Neural cell (in vitro differentiated cells): ENCODE results near the gene DEPDC1. TPM values are rescaled to one million over a fixed set of nuclear protein-coding genes. Genes with fewer than 3 reads are reported as not detected.

Source experiments
- H2AFZ ChIP-seq: fragments of 200-600, 300-800 bp; sonication (generic), shearing (Covaris generic); 2 replicates; pipeline ENCODE4 v1.6.0; 2014; ENCODE audit warnings: low read depth, mild to moderate bottlenecking, antibody characterized with exemption, low read length, moderate library complexity
- H3F3A ChIP-seq: fragments of 200-600 bp; shearing (Covaris generic); 2 replicates; pipeline ENCODE4 v1.6.1; 2016; ENCODE audit warnings: mild to moderate bottlenecking, moderate library complexity, mixed read lengths, antibody characterized with exemption, low read length; ENCODE audit not compliant: insufficient read depth, poor library complexity, severe bottlenecking
- H3K27ac ChIP-seq: fragments of 200-600, 300-800 bp; sonication (generic), shearing (Covaris generic); 2 replicates; pipeline ENCODE4 v1.5.1; 2014; ENCODE audit warnings: mild to moderate bottlenecking, low read length, moderate library complexity
- H3K27me3 ChIP-seq: fragments of 300-800, 200-600 bp; sonication (generic), shearing (Covaris generic); 2 replicates; pipeline ENCODE4 v1.6.0; 2014; ENCODE audit warnings: mild to moderate bottlenecking, low read depth, low read length, moderate library complexity; ENCODE audit not compliant: insufficient read depth
- H3K36me3 ChIP-seq: fragments of 300-800, 200-600 bp; sonication (generic), shearing (Covaris generic); 2 replicates; pipeline ENCODE4 v1.5.1; 2014; ENCODE audit warnings: mild to moderate bottlenecking, antibody characterized with exemption, low read length, moderate library complexity; ENCODE audit not compliant: insufficient read depth
- H3K4me2 ChIP-seq: fragments of 300-800, 200-600 bp; sonication (generic), shearing (Covaris generic); 2 replicates; pipeline ENCODE4 v1.6.0; 2014; ENCODE audit warnings: mild to moderate bottlenecking, low read length
- H3K4me3 ChIP-seq: fragments of 300-800, 200-600 bp; sonication (generic), shearing (Covaris generic); 2 replicates; pipeline ENCODE4 v1.5.1; 2014; ENCODE audit warnings: mild to moderate bottlenecking, low read length, moderate library complexity
- H3K79me2 ChIP-seq: fragments of 200-600 bp; shearing (Covaris generic); replicated peaks from 2 replicates; pipeline ENCODE4 v1.6.0; 2014; ENCODE audit warnings: mild to moderate bottlenecking, low read length, moderate library complexity; ENCODE audit not compliant: insufficient read depth
- H3K9ac ChIP-seq: fragments of 300-800, 200-600 bp; sonication (generic), shearing (Covaris generic); 2 replicates; pipeline ENCODE4 v1.6.1; 2016; ENCODE audit warnings: mild to moderate bottlenecking, low read length, mixed read lengths
- H3K9me2 ChIP-seq: fragments of 200-600 bp; shearing (Covaris generic); 2 replicates; pipeline ENCODE4 v1.6.1; 2016; ENCODE audit warnings: mild to moderate bottlenecking, low read length, mixed read lengths; ENCODE audit not compliant: insufficient read depth
- H3K9me3 ChIP-seq: fragments of 200-600, 300-800 bp; sonication (generic), shearing (Covaris generic); 2 replicates; pipeline ENCODE4 v1.6.1; 2016; ENCODE audit warnings: mild to moderate bottlenecking, mixed run types, low read length, moderate library complexity, mixed read lengths
- H4K20me1 ChIP-seq: fragments of 200-600 bp; shearing (Covaris generic); 2 replicates; pipeline ENCODE4 v1.6.1; 2016; ENCODE audit warnings: mild to moderate bottlenecking, mixed run types; ENCODE audit not compliant: insufficient read depth
- EP300 ChIP-seq: fragments of 450-650 bp; conservative IDR thresholded peaks from 2 replicates; pipeline ENCODE4 v1.6.1; 2014; ENCODE audit warnings: antibody characterized with exemption, mild to moderate bottlenecking, moderate library complexity; ENCODE audit not compliant: poor library complexity, severe bottlenecking
- MXI1 ChIP-seq: fragments of 450-650 bp; conservative IDR thresholded peaks from 2 replicates; pipeline ENCODE4 v1.6.1; 2014; ENCODE audit warnings: antibody characterized with exemption, mild to moderate bottlenecking; ENCODE audit not compliant: poor library complexity, severe bottlenecking
- POLR2AphosphoS5 ChIP-seq: IDR thresholded peaks from 2 replicates; pipeline ENCODE4 v1.6.1; 2012
- RAD21 ChIP-seq: fragments of 450-650 bp; conservative IDR thresholded peaks from 2 replicates; pipeline ENCODE4 v1.6.1; 2014; ENCODE audit warnings: antibody characterized with exemption, mild to moderate bottlenecking, moderate library complexity
- SMC3 ChIP-seq: fragments of 450-650 bp; conservative IDR thresholded peaks from 2 replicates; pipeline ENCODE4 v1.6.1; 2014; ENCODE audit warnings: antibody characterized with exemption, mild to moderate bottlenecking, moderate library complexity; ENCODE audit not compliant: poor library complexity
- polyA minus RNA-seq: library from RNA; depleted of rRNA, polyadenylated mRNA; stranded (reverse); fragments of >200 nt; gene quantifications from 2 replicates; pipeline ENCODE4 v1.2.3, GENCODE V29; 2014
- polyA plus RNA-seq: library from polyadenylated mRNA; depleted of rRNA; stranded (reverse); fragments of >200 nt; gene quantifications from 2 replicates; pipeline ENCODE4 v1.2.3, GENCODE V29; 2014
- TF ChIP-seq, protein P1 (sequence below): fragments of 450-650 bp; IDR thresholded peaks from 2 replicates; pipeline ENCODE4 v1.5.1; 2014; ENCODE audit warnings: antibody characterized with exemption, mild to moderate bottlenecking, moderate library complexity; ENCODE audit not compliant: poor library complexity, severe bottlenecking

The DEPDC1 gene, protein sequence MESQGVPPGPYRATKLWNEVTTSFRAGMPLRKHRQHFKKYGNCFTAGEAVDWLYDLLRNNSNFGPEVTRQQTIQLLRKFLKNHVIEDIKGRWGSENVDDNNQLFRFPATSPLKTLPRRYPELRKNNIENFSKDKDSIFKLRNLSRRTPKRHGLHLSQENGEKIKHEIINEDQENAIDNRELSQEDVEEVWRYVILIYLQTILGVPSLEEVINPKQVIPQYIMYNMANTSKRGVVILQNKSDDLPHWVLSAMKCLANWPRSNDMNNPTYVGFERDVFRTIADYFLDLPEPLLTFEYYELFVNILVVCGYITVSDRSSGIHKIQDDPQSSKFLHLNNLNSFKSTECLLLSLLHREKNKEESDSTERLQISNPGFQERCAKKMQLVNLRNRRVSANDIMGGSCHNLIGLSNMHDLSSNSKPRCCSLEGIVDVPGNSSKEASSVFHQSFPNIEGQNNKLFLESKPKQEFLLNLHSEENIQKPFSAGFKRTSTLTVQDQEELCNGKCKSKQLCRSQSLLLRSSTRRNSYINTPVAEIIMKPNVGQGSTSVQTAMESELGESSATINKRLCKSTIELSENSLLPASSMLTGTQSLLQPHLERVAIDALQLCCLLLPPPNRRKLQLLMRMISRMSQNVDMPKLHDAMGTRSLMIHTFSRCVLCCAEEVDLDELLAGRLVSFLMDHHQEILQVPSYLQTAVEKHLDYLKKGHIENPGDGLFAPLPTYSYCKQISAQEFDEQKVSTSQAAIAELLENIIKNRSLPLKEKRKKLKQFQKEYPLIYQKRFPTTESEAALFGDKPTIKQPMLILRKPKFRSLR
- polyA plus RNA-seq (0.84 and 2.4 TPM in 2 replicates), polyA minus RNA-seq (0.24 and 0.69 TPM in 2 replicates)

DNA sequence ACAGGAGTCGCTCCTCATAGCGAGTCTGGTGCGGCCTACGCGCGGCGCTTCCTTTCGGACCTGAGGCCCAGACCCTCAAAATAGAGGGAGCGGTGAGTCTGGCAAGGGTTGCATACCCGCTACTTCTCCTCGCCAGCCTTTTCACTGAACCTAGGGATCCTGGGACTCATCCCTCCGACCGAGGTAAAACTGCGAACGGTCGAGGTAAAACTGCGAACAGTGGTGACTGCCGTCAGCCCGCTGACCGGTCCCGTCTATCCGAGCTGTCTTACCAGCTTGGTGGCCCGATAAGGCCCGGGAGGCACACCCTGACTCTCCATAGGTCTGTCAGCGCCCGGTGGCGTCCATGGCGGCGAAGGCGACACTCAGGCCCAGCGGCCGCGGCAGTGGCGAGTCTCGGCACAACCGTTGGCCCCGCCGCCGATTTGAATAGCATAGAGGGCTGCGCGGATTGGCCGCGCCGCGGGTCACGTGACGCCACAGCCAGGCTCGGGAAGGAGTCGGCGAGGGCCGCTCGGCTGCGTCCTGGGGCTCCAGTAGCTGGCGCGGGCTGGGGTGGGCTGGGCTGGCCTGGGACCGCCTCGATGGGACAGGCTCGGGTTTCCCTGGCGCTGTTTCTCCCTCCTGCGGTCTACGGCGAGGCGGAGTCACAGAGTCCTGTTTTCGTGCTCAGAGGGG is at the start of gene DEPDC1:
Gene DEPDC1 (minus strand): TSS at position 403 of the 678 bp plus-strand sequence. CDS start 83 bp downstream, at position 320.
- Histone ChIP-seq H3K36me3 (no peaks in the 10 kb centered on the region), H3K4me3 (peak within 1 kb of the TSS; percentile 97), H3K4me2 (peak within 1 kb of the TSS; percentile 88), H3K9ac (peak within 1 kb of the TSS; percentile 53), H3K27me3 (no peaks in the 10 kb centered on the region), H3K9me2 (no peaks in the 10 kb centered on the region), H2AFZ (peak within 1 kb of the TSS; percentile 65), H3K9me3 (no peaks in the 10 kb centered on the region), H3K79me2 (peaks cover 7% of the 10 kb centered on the region), H4K20me1 (no peaks in the 10 kb centered on the region), H3K27ac (no peak within 1 kb of the TSS), H3F3A (no peaks in the 10 kb centered on the region)
- peak; percentile 48 for TF ChIP-seq SMC3
- peak; percentile 97 for TF ChIP-seq MXI1
- TF ChIP-seq, protein P1, sequence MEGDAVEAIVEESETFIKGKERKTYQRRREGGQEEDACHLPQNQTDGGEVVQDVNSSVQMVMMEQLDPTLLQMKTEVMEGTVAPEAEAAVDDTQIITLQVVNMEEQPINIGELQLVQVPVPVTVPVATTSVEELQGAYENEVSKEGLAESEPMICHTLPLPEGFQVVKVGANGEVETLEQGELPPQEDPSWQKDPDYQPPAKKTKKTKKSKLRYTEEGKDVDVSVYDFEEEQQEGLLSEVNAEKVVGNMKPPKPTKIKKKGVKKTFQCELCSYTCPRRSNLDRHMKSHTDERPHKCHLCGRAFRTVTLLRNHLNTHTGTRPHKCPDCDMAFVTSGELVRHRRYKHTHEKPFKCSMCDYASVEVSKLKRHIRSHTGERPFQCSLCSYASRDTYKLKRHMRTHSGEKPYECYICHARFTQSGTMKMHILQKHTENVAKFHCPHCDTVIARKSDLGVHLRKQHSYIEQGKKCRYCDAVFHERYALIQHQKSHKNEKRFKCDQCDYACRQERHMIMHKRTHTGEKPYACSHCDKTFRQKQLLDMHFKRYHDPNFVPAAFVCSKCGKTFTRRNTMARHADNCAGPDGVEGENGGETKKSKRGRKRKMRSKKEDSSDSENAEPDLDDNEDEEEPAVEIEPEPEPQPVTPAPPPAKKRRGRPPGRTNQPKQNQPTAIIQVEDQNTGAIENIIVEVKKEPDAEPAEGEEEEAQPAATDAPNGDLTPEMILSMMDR, result no peak
- peak; percentile 18 for TF ChIP-seq POLR2AphosphoS5
- peak; percentile 54 for TF ChIP-seq RAD21
- TF ChIP-seq EP300, result no peak

DNA sequence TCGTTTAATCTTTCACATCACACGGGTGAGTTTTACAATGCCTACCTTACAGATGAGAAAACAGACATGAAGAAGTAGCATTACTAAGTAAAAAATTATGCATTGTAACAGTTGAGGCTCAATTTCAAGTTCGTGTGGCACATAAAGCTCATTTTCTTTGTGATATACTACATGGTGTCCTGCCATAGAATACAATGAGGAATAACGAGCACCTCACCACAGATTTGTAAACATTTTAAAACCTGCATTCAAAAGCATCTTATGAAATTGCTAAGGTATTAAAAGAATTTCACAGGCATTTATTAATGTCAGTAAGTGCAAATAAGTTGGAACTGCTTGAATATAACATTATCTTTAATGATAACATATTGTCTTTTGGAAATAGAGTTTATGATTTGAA is 47.8 kb upstream of the DEPDC1 start:
- Histone ChIP-seq H2AFZ (no peak overlapping the region), H3K9me2 (no peaks in the 10 kb centered on the region), H4K20me1 (no peaks in the 10 kb centered on the region), H3K27me3 (no peaks in the 10 kb centered on the region), H3F3A (no peaks in the 10 kb centered on the region), H3K9me3 (peaks cover 3% of the 10 kb centered on the region), H3K27ac (no peak overlapping the region), H3K4me2 (no peak overlapping the region), H3K36me3 (no peaks in the 10 kb centered on the region), H3K9ac (no peak overlapping the region), H3K79me2 (no peaks in the 10 kb centered on the region), H3K4me3 (no peak overlapping the region)
- no peak for TF ChIP-seq MXI1
- TF ChIP-seq, protein P1, result no peak
